Chondrocyte (in vitro differentiated cells): ENCODE results near the gene IL3. TPM values are rescaled to one million over a fixed set of nuclear protein-coding genes. Genes with fewer than 3 reads are reported as not detected.

ENCODE experiments used
- DNase-seq: peaks from one replicate; pipeline ENCODE4 v3.0.0; 2021; ENCODE audit warnings: mixed read lengths, low spot score
- H3K27ac Mint-ChIP-seq: one replicate; pipeline ENCODE4 v1.8.0; 2021; ENCODE audit warnings: mild to moderate bottlenecking, moderate library complexity, mixed read lengths; ENCODE audit not compliant: unreplicated experiment
- H3K27me3 Mint-ChIP-seq: 2 replicates; pipeline ENCODE4 v1.8.0; 2021; ENCODE audit warnings: low read depth, mixed read lengths
- H3K36me3 Mint-ChIP-seq: 2 replicates; pipeline ENCODE4 v1.8.0; 2021; ENCODE audit warnings: low read depth, mixed read lengths
- H3K4me1 Mint-ChIP-seq: 2 replicates; pipeline ENCODE4 v1.8.0; 2021; ENCODE audit warnings: low read depth, mild to moderate bottlenecking, mixed read lengths
- H3K4me3 Mint-ChIP-seq: one replicate; pipeline ENCODE4 v1.8.0; 2021; ENCODE audit warnings: mild to moderate bottlenecking, moderate library complexity, mixed read lengths; ENCODE audit not compliant: unreplicated experiment
- H3K9me3 Mint-ChIP-seq: 2 replicates; pipeline ENCODE4 v1.8.0; 2021; ENCODE audit warnings: low read depth, mixed read lengths
- total RNA-seq: library from RNA; stranded (reverse); gene quantifications from 3 replicates; pipeline ENCODE4 v1.2.1, GENCODE V29; 2021
- TF ChIP-seq, protein P1 (sequence below): fragments of 200-600 bp; sonication (generic); IDR thresholded peaks from 2 replicates; pipeline ENCODE4 v1.5.0; 2021; ENCODE audit warnings: antibody characterized with exemption, mild to moderate bottlenecking, moderate library complexity

The IL3 gene
- total RNA-seq, 1 donor from 2014 or later, result not detected

- H3K9me3 Mint-ChIP-seq, result no peaks in the 10 kb centered on the region
- no peak overlapping the region for H3K4me3 Mint-ChIP-seq
- H3K27ac Mint-ChIP-seq, result no peak overlapping the region
Measured at GRCh38 chr5:132087661-132088060, 27.2 kb downstream of the IL3 start.

GRCh38 chr5:132089363-132089762 is 28.9 kb downstream of the IL3 start:
- Mint-ChIP-seq H3K4me3 (no peak overlapping the region), H3K27ac (no peak overlapping the region), H3K27me3 (no peaks in the 10 kb centered on the region), H3K9me3 (no peaks in the 10 kb centered on the region), H3K36me3 (no peaks in the 10 kb centered on the region), H3K4me1 (peaks cover 45% of the 10 kb centered on the region)
- no peak for DNase-seq
- TF ChIP-seq, protein P1, sequence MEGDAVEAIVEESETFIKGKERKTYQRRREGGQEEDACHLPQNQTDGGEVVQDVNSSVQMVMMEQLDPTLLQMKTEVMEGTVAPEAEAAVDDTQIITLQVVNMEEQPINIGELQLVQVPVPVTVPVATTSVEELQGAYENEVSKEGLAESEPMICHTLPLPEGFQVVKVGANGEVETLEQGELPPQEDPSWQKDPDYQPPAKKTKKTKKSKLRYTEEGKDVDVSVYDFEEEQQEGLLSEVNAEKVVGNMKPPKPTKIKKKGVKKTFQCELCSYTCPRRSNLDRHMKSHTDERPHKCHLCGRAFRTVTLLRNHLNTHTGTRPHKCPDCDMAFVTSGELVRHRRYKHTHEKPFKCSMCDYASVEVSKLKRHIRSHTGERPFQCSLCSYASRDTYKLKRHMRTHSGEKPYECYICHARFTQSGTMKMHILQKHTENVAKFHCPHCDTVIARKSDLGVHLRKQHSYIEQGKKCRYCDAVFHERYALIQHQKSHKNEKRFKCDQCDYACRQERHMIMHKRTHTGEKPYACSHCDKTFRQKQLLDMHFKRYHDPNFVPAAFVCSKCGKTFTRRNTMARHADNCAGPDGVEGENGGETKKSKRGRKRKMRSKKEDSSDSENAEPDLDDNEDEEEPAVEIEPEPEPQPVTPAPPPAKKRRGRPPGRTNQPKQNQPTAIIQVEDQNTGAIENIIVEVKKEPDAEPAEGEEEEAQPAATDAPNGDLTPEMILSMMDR, result no peak

More at GRCh38 chr5:132087661-132088060, 27.2 kb downstream of the IL3 start:
- TF ChIP-seq, protein P1, result no peak
- Mint-ChIP-seq H3K4me1 (peaks cover 39% of the 10 kb centered on the region), H3K27me3 (no peaks in the 10 kb centered on the region), H3K36me3 (no peaks in the 10 kb centered on the region)
- DNase-seq, result no peak

GRCh38 chr5:132090107-132090506 is 29.7 kb downstream of the IL3 start:
- Mint-ChIP-seq H3K4me1 (peaks cover 49% of the 10 kb centered on the region), H3K27me3 (no peaks in the 10 kb centered on the region), H3K9me3 (no peaks in the 10 kb centered on the region), H3K4me3 (no peak overlapping the region), H3K27ac (peak overlapping the region; percentile 59), H3K36me3 (no peaks in the 10 kb centered on the region)
- DNase-seq, result no peak
- TF ChIP-seq, protein P1, result no peak

GRCh38 chr5:132093271-132093670 is 32.8 kb downstream of the IL3 start:
- no peak overlapping the region for H3K4me3 Mint-ChIP-seq
- peaks cover 35% of the 10 kb centered on the region for H3K4me1 Mint-ChIP-seq
- no peak overlapping the region for H3K27ac Mint-ChIP-seq

GRCh38 chr5:132094393-132095076 is 34.1 kb downstream of the IL3 start:
- TF ChIP-seq, protein P1, result no peak
- H3K4me1 Mint-ChIP-seq, result peaks cover 35% of the 10 kb centered on the region
- no peaks in the 10 kb centered on the region for H3K9me3 Mint-ChIP-seq
- no peaks in the 10 kb centered on the region for H3K36me3 Mint-ChIP-seq
- no peaks in the 10 kb centered on the region for H3K27me3 Mint-ChIP-seq
- no peak overlapping the region for H3K4me3 Mint-ChIP-seq
- H3K27ac Mint-ChIP-seq, result peak overlapping the region; percentile 74
- no peak for DNase-seq

More at GRCh38 chr5:132093271-132093670, 32.8 kb downstream of the IL3 start:
- no peaks in the 10 kb centered on the region for H3K9me3 Mint-ChIP-seq
- TF ChIP-seq, protein P1, result no peak
- no peaks in the 10 kb centered on the region for H3K36me3 Mint-ChIP-seq
- H3K27me3 Mint-ChIP-seq, result no peaks in the 10 kb centered on the region
- DNase-seq, result no peak
